Activated B cell treated with CpG ODN at 0.5 μM for 24 hours (primary cell): Measurements from ENCODE around the gene ZNF385A. TPM values are rescaled to one million over a fixed set of nuclear protein-coding genes. Genes with fewer than 3 reads are reported as not detected.

ENCODE experiments used
- ATAC-seq: fragments of 200-7000 bp; cut with Tn5 transposase; one replicate; pipeline ENCODE4 v1.10.0; 2021; ENCODE audit warnings: low read depth, mild to moderate bottlenecking, moderate library complexity
- CTCF ChIA-PET: fragments of 350-600 bp; sonication (Branson Sonifier 250); formaldehyde crosslinking; loops from one replicate; lab custom pipeline; 2021; ENCODE audit warnings: antibody characterized with exemption; lab: Charles Lee
- POLR2A ChIA-PET: fragments of 350-600 bp; sonication (Branson Sonifier 250); formaldehyde crosslinking; loops from one replicate; lab custom pipeline; 2021; ENCODE audit warnings: antibody characterized with exemption; lab: Charles Lee
- DNase-seq: peaks from one replicate; pipeline ENCODE4 v3.0.0; 2022
- H3K27ac Mint-ChIP-seq: one replicate; pipeline ENCODE4 v1.8.0; 2020; ENCODE audit warnings: mixed read lengths
- H3K27me3 Mint-ChIP-seq: one replicate; pipeline ENCODE4 v1.8.0; 2021; ENCODE audit warnings: mixed read lengths
- H3K36me3 Mint-ChIP-seq: one replicate; pipeline ENCODE4 v1.8.0; 2021; ENCODE audit warnings: low read depth, mixed read lengths
- H3K4me1 Mint-ChIP-seq: one replicate; pipeline ENCODE4 v1.8.0; 2021; ENCODE audit warnings: mixed read lengths
- H3K4me3 Mint-ChIP-seq: one replicate; pipeline ENCODE4 v1.8.0; 2020; ENCODE audit warnings: mild to moderate bottlenecking, mixed read lengths
- H3K9me3 Mint-ChIP-seq: one replicate; pipeline ENCODE4 v1.8.0; 2020; ENCODE audit warnings: mixed read lengths
- CTCF ChIP-seq: fragments of 200-600 bp; IDR thresholded peaks from one replicate; pipeline ENCODE4 v1.8.0; 2022; ENCODE audit warnings: antibody characterized with exemption, mild to moderate bottlenecking
- intact Hi-C: fragments of 100-400 bp; cut with micrococcal nuclease; formaldehyde crosslinking; loops from one replicate; pipeline ENCODE4 v1.15.1; 2024
- total RNA-seq: library from RNA; stranded (reverse); gene quantifications from 2 replicates; pipeline ENCODE4 v1.2.3, GENCODE V29; 2022

Gene ZNF385A
- total RNA-seq, 1 donor from 2014 or later: 5.0 TPM

GRCh38 chr12:54387114-54387467, 2.6 kb upstream of the ZNF385A start:
- CTCF ChIA-PET: interaction anchor here (0.9 to 4.1 kb wide), 3 partner anchors 9 to 17 kb away, joined by 3 to 16 read pairs (median 10); no protein-coding TSS in a partner anchor
- intact Hi-C loops: no loop called here
- no peak for TF ChIP-seq CTCF
- Mint-ChIP-seq H3K36me3 (no peaks in the 10 kb centered on the region), H3K4me1 (peaks cover 84% of the 10 kb centered on the region), H3K9me3 (no peaks in the 10 kb centered on the region), H3K4me3 (no peak overlapping the region), H3K27me3 (no peaks in the 10 kb centered on the region), H3K27ac (peak overlapping the region; percentile 68)
- ATAC-seq (no peak), DNase-seq (no peak)
- POLR2A ChIA-PET: interaction anchor here (1.0 kb wide), 2 partner anchors 107 to 158 kb away, joined by 4 to 5 read pairs; partner anchors contain the start of gene HNRNPA1

GRCh38 chr12:54386403-54387113, 2.0 kb upstream of the ZNF385A start:
- Mint-ChIP-seq H3K27ac (peak overlapping the region; percentile 68), H3K36me3 (no peaks in the 10 kb centered on the region), H3K4me1 (peaks cover 81% of the 10 kb centered on the region), H3K27me3 (no peaks in the 10 kb centered on the region), H3K4me3 (no peak overlapping the region), H3K9me3 (no peaks in the 10 kb centered on the region)
- no peak for DNase-seq
- TF ChIP-seq CTCF: no peak
- POLR2A ChIA-PET: interaction anchor here (1.0 kb wide), 2 partner anchors 106 to 157 kb away, joined by 4 to 5 read pairs; partner anchors contain the start of gene HNRNPA1
- intact Hi-C loops: no loop called here
- CTCF ChIA-PET: interaction anchor here (1.7 to 4.1 kb wide), 2 partner anchors 10 to 13 kb away, joined by 10 to 16 read pairs; no protein-coding TSS in a partner anchor
- ATAC-seq: no peak

- peak overlapping the region; percentile 66 for H3K4me3 Mint-ChIP-seq
- H3K9me3 Mint-ChIP-seq: no peaks in the 10 kb centered on the region
Observed at GRCh38 chr12:54385251-54385914, 850 bp upstream of the ZNF385A start.

GRCh38 chr12:54383041-54383609, 1.4 kb downstream of the ZNF385A start:
- POLR2A ChIA-PET: interaction anchor here (0.7 kb wide), 1 partner anchor 99 kb away, joined by 3 read pairs; no protein-coding TSS in a partner anchor
- H3K27ac Mint-ChIP-seq: peak overlapping the region; percentile 13
- no peak for DNase-seq

More at GRCh38 chr12:54385251-54385914, 850 bp upstream of the ZNF385A start:
- peak overlapping the region; percentile 79 for H3K27ac Mint-ChIP-seq
- ATAC-seq: peak; percentile 58
- H3K4me1 Mint-ChIP-seq: peaks cover 77% of the 10 kb centered on the region
- intact Hi-C loops: no loop called here
- TF ChIP-seq CTCF: no peak
- no peaks in the 10 kb centered on the region for H3K36me3 Mint-ChIP-seq
- DNase-seq: peak; percentile 35
- ChIA-PET CTCF (interaction anchor here (1.2 to 4.1 kb wide), 2 partner anchors 8 to 14 kb away, joined by 4 to 16 read pairs; no protein-coding TSS in a partner anchor), POLR2A (interaction anchor here (1.3 kb wide), 1 partner anchor 26 kb away, joined by 5 read pairs; no protein-coding TSS in a partner anchor)
- no peaks in the 10 kb centered on the region for H3K27me3 Mint-ChIP-seq

More at GRCh38 chr12:54383041-54383609, 1.4 kb downstream of the ZNF385A start:
- Mint-ChIP-seq H3K4me3 (no peak overlapping the region), H3K36me3 (no peaks in the 10 kb centered on the region), H3K4me1 (peaks cover 69% of the 10 kb centered on the region), H3K27me3 (no peaks in the 10 kb centered on the region), H3K9me3 (no peaks in the 10 kb centered on the region)
- intact Hi-C loops: no loop called here
- TF ChIP-seq CTCF: no peak
- CTCF ChIA-PET: interaction anchor here (5.9 kb wide), 1 partner anchor 17 kb away, joined by 30 read pairs; no protein-coding TSS in a partner anchor
- ATAC-seq: no peak
